ENCODE data around the gene RUNDC3A. TPM values are rescaled to one million over a fixed set of nuclear protein-coding genes. Genes with fewer than 3 reads are reported as not detected.
A peak's percentile ranks its signal among the peaks of the same experiment; 100 is the strongest.

RUNDC3A gene
- total and polyA plus RNA-seq, 2 of the 13 experiments (the other 11 are each of a cell fraction or from before 2014, with no cell fraction given) = 0.25 TPM; not detected in 1

GRCh38 chr17:44324092-44324570 is 15.7 kb downstream of the RUNDC3A start (continued):
- TF ChIP-seq, protein P1, sequence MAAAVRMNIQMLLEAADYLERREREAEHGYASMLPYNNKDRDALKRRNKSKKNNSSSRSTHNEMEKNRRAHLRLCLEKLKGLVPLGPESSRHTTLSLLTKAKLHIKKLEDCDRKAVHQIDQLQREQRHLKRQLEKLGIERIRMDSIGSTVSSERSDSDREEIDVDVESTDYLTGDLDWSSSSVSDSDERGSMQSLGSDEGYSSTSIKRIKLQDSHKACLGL (CRISPR knock-in tag; IDR thresholded peaks at IDR 0.05) = peak; percentile 41; the same call in 1 of the 2 replicates
- TF ChIP-seq ZBTB43 (CRISPR knock-in tag; conservative IDR thresholded peaks at IDR 0.05) = 0 out of 2 replicates have a peak, but pooled peaks have one; percentile 19
- TF ChIP-seq PLRG1 (conservative IDR thresholded peaks at IDR 0.05) = no peak
- TF ChIP-seq, protein P2, sequence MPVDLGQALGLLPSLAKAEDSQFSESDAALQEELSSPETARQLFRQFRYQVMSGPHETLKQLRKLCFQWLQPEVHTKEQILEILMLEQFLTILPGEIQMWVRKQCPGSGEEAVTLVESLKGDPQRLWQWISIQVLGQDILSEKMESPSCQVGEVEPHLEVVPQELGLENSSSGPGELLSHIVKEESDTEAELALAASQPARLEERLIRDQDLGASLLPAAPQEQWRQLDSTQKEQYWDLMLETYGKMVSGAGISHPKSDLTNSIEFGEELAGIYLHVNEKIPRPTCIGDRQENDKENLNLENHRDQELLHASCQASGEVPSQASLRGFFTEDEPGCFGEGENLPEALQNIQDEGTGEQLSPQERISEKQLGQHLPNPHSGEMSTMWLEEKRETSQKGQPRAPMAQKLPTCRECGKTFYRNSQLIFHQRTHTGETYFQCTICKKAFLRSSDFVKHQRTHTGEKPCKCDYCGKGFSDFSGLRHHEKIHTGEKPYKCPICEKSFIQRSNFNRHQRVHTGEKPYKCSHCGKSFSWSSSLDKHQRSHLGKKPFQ (CRISPR knock-in tag; IDR thresholded peaks at IDR 0.05; ENCODE audit: insufficient replicate concordance) = peak; percentile 48
- TF ChIP-seq ELF1 (CRISPR knock-in tag; IDR thresholded peaks at IDR 0.05) = 0 out of 2 replicates have a peak, but pooled peaks have one; percentile 20
- no peak for TF ChIP-seq ASH2L (IDR thresholded peaks at IDR 0.05; ENCODE audit: insufficient read length, low read depth, low read length)
- no peak; a peak in 2 of 4 replicates for TF ChIP-seq KLF16 (CRISPR knock-in tag; IDR thresholded peaks at IDR 0.05)
- TF ChIP-seq BHLHE40 (IDR thresholded peaks at IDR 0.05; ENCODE audit: low read length) = peak; percentile 20; the same call in 1 of the 2 replicates
- no peak; the same call in 1 of the 2 replicates for TF ChIP-seq HDAC2 (CRISPR knock-in tag; IDR thresholded peaks at IDR 0.05)
- no peak for TF ChIP-seq RBM39 (IDR thresholded peaks at IDR 0.05; ENCODE audit: low read depth, low read length, poor library complexity, severe bottlenecking)
- TF ChIP-seq ZNF17 (CRISPR knock-in tag; IDR thresholded peaks at IDR 0.05) = peak; percentile 62; the same call in 1 of the 2 replicates
- TF ChIP-seq ZNF138 (CRISPR knock-in tag; IDR thresholded peaks at IDR 0.05; ENCODE audit: low read depth) = 0 out of 2 replicates have a peak, but pooled peaks have one; percentile 82
- TF ChIP-seq, protein P3, sequence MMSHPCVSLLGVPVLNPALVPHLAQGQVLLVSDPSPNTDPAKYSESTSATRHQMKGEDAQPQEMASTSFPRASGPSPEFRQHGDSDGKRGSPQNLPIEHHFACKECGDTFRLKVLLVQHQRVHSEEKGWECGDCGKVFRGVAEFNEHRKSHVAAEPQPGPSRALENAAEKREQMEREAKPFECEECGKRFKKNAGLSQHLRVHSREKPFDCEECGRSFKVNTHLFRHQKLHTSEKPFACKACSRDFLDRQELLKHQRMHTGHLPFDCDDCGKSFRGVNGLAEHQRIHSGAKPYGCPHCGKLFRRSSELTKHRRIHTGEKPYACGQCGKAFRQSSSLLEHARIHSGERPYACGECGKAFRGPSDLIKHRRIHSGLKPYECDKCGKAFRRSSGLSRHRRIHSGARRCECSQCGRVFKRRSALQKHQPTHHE (CRISPR knock-in tag; IDR thresholded peaks at IDR 0.05; ENCODE audit: borderline replicate concordance) = peak; percentile 87; the same call in 1 of the 2 replicates
- TF ChIP-seq, protein P4, sequence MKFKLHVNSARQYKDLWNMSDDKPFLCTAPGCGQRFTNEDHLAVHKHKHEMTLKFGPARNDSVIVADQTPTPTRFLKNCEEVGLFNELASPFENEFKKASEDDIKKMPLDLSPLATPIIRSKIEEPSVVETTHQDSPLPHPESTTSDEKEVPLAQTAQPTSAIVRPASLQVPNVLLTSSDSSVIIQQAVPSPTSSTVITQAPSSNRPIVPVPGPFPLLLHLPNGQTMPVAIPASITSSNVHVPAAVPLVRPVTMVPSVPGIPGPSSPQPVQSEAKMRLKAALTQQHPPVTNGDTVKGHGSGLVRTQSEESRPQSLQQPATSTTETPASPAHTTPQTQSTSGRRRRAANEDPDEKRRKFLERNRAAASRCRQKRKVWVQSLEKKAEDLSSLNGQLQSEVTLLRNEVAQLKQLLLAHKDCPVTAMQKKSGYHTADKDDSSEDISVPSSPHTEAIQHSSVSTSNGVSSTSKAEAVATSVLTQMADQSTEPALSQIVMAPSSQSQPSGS (CRISPR knock-in tag; IDR thresholded peaks at IDR 0.05) = no peak
- TF ChIP-seq ZNF775 (CRISPR knock-in tag; IDR thresholded peaks at IDR 0.05; ENCODE audit: borderline replicate concordance) = no peak
- no peak for TF ChIP-seq ZBTB42 (CRISPR knock-in tag; IDR thresholded peaks at IDR 0.05)
- TF ChIP-seq ZNF432 (CRISPR knock-in tag; IDR thresholded peaks at IDR 0.05; ENCODE audit: borderline replicate concordance) = no peak
- TF ChIP-seq ZNF605 (CRISPR knock-in tag; IDR thresholded peaks at IDR 0.05) = peak; percentile 93; the same call in 1 of the 2 replicates
- TF ChIP-seq ZNF781 (CRISPR knock-in tag; IDR thresholded peaks at IDR 0.05; ENCODE audit: borderline replicate concordance, not compliant biosample characterization) = peak; percentile 87
- TF ChIP-seq FOXJ3 (CRISPR knock-in tag; IDR thresholded peaks at IDR 0.05; ENCODE audit: borderline replicate concordance) = 0 out of 2 replicates have a peak, but pooled peaks have one; percentile 18
- no peak for TF ChIP-seq ZNF510 (CRISPR knock-in tag; IDR thresholded peaks at IDR 0.05; ENCODE audit: low read depth)
